Neural progenitor cell (in vitro differentiated cells): ENCODE results near the gene MSH3. TPM values are rescaled to one million over a fixed set of nuclear protein-coding genes. Genes with fewer than 3 reads are reported as not detected.

Source experiments
- DNase-seq: peaks from one replicate; pipeline ENCODE4 v3.0.0-alpha.2; 2016; ENCODE audit warnings: low spot score
- H2AFZ ChIP-seq: fragments of 200-600 bp; sonication (generic); replicated peaks from 2 replicates; pipeline ENCODE4 v1.6.1; 2016; ENCODE audit warnings: antibody characterized with exemption
- H3F3A ChIP-seq: fragments of 200-600 bp; sonication (generic); 2 replicates; pipeline ENCODE4 v1.6.1; 2016; ENCODE audit warnings: antibody characterized with exemption, low read depth
- H3K27ac ChIP-seq: fragments of 200-600 bp; sonication (generic); 2 replicates; pipeline ENCODE4 v1.5.1; 2016; ENCODE audit warnings: mild to moderate bottlenecking
- H3K27me3 ChIP-seq: fragments of 200-600 bp; sonication (generic); 2 replicates; pipeline ENCODE4 v1.6.1; 2016; ENCODE audit warnings: mild to moderate bottlenecking, moderate library complexity
- H3K36me3 ChIP-seq: fragments of 200-600 bp; sonication (generic); 2 replicates; pipeline ENCODE4 v1.5.1; 2016
- H3K4me1 ChIP-seq: fragments of 200-600 bp; sonication (generic); 2 replicates; pipeline ENCODE4 v1.6.1; 2016; ENCODE audit warnings: mixed run types
- H3K4me2 ChIP-seq: fragments of 200-600 bp; sonication (generic); 2 replicates; pipeline ENCODE4 v1.6.1; 2016
- H3K4me3 ChIP-seq: fragments of 200-600 bp; sonication (generic); 2 replicates; pipeline ENCODE4 v1.5.1; 2016
- H3K79me2 ChIP-seq: fragments of 200-600 bp; sonication (generic); 2 replicates; pipeline ENCODE4 v1.6.1; 2016; ENCODE audit warnings: low read depth
- H3K9ac ChIP-seq: fragments of 200-600 bp; sonication (generic); 2 replicates; pipeline ENCODE4 v1.6.1; 2016
- H3K9me3 ChIP-seq: fragments of 200-600 bp; sonication (generic); 2 replicates; pipeline ENCODE4 v1.5.1; 2016; ENCODE audit warnings: low read depth
- H4K20me1 ChIP-seq: fragments of 200-600 bp; sonication (generic); 2 replicates; pipeline ENCODE4 v1.6.1; 2016; ENCODE audit warnings: low read depth
- H3K27ac Mint-ChIP-seq: 3 replicates; pipeline ENCODE4 v1.8.0; 2021; ENCODE audit warnings: mixed read lengths
- H3K27me3 Mint-ChIP-seq: 2 replicates; pipeline ENCODE4 v1.8.0; 2022; ENCODE audit warnings: low read depth, mild to moderate bottlenecking, inconsistent platforms, moderate library complexity, mixed read lengths; ENCODE audit not compliant: insufficient read depth
- H3K36me3 Mint-ChIP-seq: 3 replicates; pipeline ENCODE4 v1.8.0; 2021; ENCODE audit warnings: mixed read lengths
- H3K4me1 Mint-ChIP-seq: 3 replicates; pipeline ENCODE4 v1.8.0; 2021; ENCODE audit warnings: mixed read lengths
- H3K4me3 Mint-ChIP-seq: 3 replicates; pipeline ENCODE4 v1.8.0; 2021; ENCODE audit warnings: mild to moderate bottlenecking, moderate library complexity, mixed read lengths
- H3K9me3 Mint-ChIP-seq: 3 replicates; pipeline ENCODE4 v1.8.0; 2020; ENCODE audit warnings: mixed read lengths
- EZH2 ChIP-seq: fragments of 200-600 bp; sonication (generic); IDR thresholded peaks from 2 replicates; pipeline ENCODE4 v1.6.1; 2017; ENCODE audit warnings: antibody characterized with exemption, mild to moderate bottlenecking, moderate library complexity
- EZH2phosphoT487 ChIP-seq: fragments of 200-600 bp; sonication (generic); IDR thresholded peaks from 2 replicates; pipeline ENCODE4 v1.6.1; 2017; ENCODE audit warnings: antibody characterized with exemption
- small RNA-seq: library from RNA; depleted of rRNA; stranded (forward); fragments of <200 nt; gene quantifications from one replicate; pipeline ENCODE3, GENCODE V24; 2015
- total RNA-seq: library from RNA; depleted of rRNA; stranded (reverse); fragments of >200 nt; gene quantifications from 2 replicates; pipeline ENCODE4 v1.2.3, GENCODE V29; 2015; ENCODE audit warnings: low replicate concordance
- TF ChIP-seq, protein P1 (sequence below): fragments of 200-600 bp; sonication (generic); IDR thresholded peaks from 2 replicates; pipeline ENCODE4 v1.5.1; 2017; ENCODE audit warnings: antibody characterized with exemption, mild to moderate bottlenecking

The MSH3 gene
- total RNA-seq, 1 donor from 2014 or later, result 26.1 TPM

GRCh38 chr5:80925931-80926330 lies 271.5 kb downstream of the MSH3 start:
- Histone ChIP-seq H3K9ac (no peak overlapping the region), H3F3A (no peaks in the 10 kb centered on the region), H3K9me3 (no peaks in the 10 kb centered on the region), H4K20me1 (no peaks in the 10 kb centered on the region), H3K4me1 (peaks cover 5% of the 10 kb centered on the region), H2AFZ (no peak overlapping the region), H3K4me3 (no peak overlapping the region), H3K4me2 (no peak overlapping the region), H3K27ac (no peak overlapping the region), H3K79me2 (no peaks in the 10 kb centered on the region), H3K27me3 (no peaks in the 10 kb centered on the region), H3K36me3 (no peaks in the 10 kb centered on the region)
- H3K4me3 Mint-ChIP-seq, result no peak overlapping the region
- H3K27me3 Mint-ChIP-seq, result no peaks in the 10 kb centered on the region
- H3K4me1 Mint-ChIP-seq, result no peaks in the 10 kb centered on the region
- no peaks in the 10 kb centered on the region for H3K9me3 Mint-ChIP-seq
- no peak overlapping the region for H3K27ac Mint-ChIP-seq
- no peak for DNase-seq
- no peaks in the 10 kb centered on the region for H3K36me3 Mint-ChIP-seq
- TF ChIP-seq EZH2 (no peak), EZH2phosphoT487 (no peak)
- TF ChIP-seq, protein P1, sequence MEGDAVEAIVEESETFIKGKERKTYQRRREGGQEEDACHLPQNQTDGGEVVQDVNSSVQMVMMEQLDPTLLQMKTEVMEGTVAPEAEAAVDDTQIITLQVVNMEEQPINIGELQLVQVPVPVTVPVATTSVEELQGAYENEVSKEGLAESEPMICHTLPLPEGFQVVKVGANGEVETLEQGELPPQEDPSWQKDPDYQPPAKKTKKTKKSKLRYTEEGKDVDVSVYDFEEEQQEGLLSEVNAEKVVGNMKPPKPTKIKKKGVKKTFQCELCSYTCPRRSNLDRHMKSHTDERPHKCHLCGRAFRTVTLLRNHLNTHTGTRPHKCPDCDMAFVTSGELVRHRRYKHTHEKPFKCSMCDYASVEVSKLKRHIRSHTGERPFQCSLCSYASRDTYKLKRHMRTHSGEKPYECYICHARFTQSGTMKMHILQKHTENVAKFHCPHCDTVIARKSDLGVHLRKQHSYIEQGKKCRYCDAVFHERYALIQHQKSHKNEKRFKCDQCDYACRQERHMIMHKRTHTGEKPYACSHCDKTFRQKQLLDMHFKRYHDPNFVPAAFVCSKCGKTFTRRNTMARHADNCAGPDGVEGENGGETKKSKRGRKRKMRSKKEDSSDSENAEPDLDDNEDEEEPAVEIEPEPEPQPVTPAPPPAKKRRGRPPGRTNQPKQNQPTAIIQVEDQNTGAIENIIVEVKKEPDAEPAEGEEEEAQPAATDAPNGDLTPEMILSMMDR, result no peak

Small RNA genes within 50 kb of the gene (small RNA-seq; reads per million reads assigned to genes)
- gene MTRNR2L2, result not detected

Other genes starting within 250 kb of the MSH3 start
- gene ZFYVE16, start 246.6 kb upstream of the MSH3 start, total RNA-seq, result 58.1 and 113 TPM in 2 replicates
- 2.8 and 3.9 TPM in 2 replicates for gene FAM151B, start 166.6 kb upstream of the MSH3 start, total RNA-seq
- 0.77 and 2.5 TPM in 2 replicates for gene ANKRD34B, start 84.4 kb upstream of the MSH3 start, total RNA-seq
- 107 and 128 TPM in 2 replicates for gene DHFR, start 331 bp downstream of the MSH3 start, total RNA-seq